GM12865 (cell line): ENCODE data around the gene DCAF5.
"Not testable (repeated sequence)": the region's sequence is repeated elsewhere in the genome, so short reads cannot be mapped to it uniquely, and the experiment has no call there.

Experiments used
- DNase-seq: peaks from one replicate; pipeline ENCODE4 v3.0.0; 2010; ENCODE audit warnings: low read depth
- H3K4me3 ChIP-seq: 2 replicates; pipeline ENCODE4 v1.5.1; 2011; ENCODE audit warnings: mild to moderate bottlenecking, low read depth, low read length, control low read depth
- TF ChIP-seq, protein P1 (sequence below): IDR thresholded peaks from 2 replicates; pipeline ENCODE4 v1.5.1; 2011; ENCODE audit warnings: low read length, control low read depth, low read depth, inconsistent platforms; ENCODE audit not compliant: insufficient read depth; ENCODE audit errors: missing control alignments

The DCAF5 gene

DNA sequence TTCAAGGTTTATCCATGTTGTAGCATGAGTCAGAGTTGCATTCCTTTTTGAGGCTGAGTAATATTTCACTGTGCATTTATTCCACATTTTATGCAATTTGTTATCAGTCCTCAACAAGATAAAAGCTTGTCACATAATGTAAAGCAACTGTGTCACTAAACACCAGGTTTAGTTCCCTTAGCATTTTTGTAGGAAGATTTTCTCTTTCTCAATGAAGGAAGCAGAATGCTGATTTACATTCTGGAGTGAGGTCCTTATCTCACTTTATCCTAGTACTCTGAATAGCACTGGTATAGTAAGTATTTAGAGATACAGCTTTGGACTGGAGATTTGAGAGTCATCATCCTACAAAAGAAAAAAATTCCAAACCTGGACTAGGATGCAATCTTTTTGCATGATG lies 28.6 kb upstream of the DCAF5 start:
- TF ChIP-seq, protein P1, sequence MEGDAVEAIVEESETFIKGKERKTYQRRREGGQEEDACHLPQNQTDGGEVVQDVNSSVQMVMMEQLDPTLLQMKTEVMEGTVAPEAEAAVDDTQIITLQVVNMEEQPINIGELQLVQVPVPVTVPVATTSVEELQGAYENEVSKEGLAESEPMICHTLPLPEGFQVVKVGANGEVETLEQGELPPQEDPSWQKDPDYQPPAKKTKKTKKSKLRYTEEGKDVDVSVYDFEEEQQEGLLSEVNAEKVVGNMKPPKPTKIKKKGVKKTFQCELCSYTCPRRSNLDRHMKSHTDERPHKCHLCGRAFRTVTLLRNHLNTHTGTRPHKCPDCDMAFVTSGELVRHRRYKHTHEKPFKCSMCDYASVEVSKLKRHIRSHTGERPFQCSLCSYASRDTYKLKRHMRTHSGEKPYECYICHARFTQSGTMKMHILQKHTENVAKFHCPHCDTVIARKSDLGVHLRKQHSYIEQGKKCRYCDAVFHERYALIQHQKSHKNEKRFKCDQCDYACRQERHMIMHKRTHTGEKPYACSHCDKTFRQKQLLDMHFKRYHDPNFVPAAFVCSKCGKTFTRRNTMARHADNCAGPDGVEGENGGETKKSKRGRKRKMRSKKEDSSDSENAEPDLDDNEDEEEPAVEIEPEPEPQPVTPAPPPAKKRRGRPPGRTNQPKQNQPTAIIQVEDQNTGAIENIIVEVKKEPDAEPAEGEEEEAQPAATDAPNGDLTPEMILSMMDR = no peak
- no peak for DNase-seq
- H3K4me3 ChIP-seq = no peak overlapping the region

DNA sequence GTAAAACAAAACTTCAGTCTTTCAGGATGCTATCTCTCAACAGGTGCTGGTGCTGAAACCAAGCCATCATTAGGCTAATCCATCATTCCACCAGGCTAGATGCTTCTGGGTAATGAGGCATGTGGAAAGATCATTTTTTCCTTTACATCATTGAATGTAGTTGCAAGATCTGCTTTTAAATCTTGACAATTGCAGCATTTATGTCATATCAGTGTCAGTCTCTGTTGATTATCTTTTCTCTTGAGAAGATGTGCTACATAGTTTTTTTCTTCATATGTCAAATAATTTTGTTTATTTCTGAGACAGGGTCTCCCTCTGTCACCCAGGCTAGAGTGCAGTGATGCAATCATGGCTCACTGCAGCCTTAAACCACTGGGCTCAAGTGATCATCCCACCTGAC lies 22.2 kb upstream of the DCAF5 start:
- no peak for DNase-seq
- TF ChIP-seq, protein P1 = no peak
- H3K4me3 ChIP-seq = no peak overlapping the region

DNA sequence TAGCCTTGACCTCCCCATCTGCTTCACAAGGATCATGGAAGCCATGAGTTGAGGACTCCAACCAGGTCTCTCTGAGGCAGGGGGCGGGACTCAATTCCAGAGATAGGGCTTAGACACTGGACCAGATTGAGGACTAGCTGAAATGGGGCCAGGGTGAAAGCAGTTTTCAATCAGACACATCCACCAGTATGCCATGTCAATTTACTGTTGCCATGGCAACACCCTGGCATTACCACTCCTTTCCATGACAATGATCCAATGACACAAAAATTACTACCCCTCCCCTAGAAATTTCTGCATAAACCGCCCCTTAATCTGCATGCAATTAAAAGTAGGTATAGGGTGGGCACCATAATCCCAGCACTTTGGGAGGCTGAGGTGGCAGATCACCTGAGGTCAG lies 18.6 kb upstream of the DCAF5 start:
- no peak overlapping the region for H3K4me3 ChIP-seq
- no peak for DNase-seq
- TF ChIP-seq, protein P1 = no peak

DNA sequence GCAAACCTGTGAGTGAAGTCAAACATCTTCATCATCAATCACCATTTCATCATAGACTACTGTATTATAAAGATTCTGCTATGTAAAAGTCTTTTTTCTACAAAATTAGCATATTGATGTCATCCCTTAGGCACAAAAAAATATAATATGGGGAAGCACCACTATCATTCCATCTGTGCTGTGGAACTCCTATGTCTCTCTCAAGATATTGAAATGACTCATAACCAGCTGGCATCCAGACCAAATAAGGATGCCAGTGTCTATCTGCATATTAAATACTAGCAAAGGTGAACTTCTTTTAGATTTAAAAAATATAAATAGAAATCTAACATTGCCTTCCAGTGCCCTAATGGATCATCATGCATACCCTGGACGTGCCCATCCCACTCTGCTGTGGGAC lies 17.9 kb upstream of the DCAF5 start:
- H3K4me3 ChIP-seq = no peak overlapping the region
- TF ChIP-seq, protein P1 = no peak
- DNase-seq = no peak

DNA sequence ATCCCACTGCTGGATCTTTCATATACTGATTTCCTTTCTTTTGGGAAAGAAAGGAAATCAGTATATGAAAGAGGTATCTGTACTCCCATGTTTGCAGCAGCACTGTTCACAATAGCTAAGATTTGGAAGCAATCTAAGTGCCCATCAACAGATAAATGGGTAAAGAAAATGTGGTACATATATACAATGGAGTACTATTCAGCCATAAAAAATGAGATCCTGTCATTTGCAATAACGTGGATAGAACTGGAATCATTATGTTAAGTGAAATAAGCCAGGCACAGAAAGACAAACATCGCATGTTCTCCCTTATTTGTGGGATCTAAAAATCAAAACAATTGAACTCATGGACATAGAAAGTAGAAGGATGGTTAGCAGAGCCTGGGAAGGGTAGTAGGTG lies 12.9 kb upstream of the DCAF5 start:
- not testable (repeated sequence) for H3K4me3 ChIP-seq, DNase-seq

DNA sequence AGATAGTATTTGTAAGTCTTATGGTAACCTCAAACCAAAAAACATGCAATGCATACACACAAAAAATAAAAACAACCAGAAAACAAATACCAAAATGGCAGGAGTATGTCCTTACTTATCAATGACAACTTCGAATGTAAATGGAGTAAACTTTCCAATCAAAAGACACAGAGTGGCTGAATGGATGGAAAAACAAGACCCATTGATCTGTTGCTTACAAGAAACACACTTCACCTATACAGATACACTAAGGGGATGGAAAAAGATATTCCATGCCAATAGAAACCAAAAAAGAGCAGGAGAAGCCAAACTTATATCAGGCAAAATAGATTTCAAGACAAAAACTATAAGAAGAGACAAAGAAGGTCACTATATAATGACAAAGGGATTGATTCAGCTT lies 8.7 kb upstream of the DCAF5 start:
- H3K4me3 ChIP-seq = no peak overlapping the region
- no peak for DNase-seq
- TF ChIP-seq, protein P1 = no peak

DNA sequence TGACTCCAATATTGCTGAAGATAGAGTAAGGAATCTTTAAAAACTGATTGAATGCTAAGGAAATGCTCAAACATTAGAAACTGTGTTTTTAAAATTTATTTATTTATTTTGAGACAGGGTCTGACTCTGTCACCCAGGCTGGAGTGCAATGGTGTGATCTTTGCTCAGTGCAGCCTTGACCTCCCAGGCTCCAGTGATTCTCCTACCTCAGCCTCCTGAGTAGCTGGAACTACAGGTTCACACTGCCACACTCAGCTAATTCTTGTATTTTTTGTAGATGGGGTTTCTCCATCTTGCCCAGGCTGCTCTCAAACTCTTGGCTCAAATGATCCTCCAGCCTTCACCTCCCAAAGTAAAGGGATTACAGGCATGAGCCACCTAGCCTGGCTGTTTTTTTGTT lies 3.3 kb upstream of the DCAF5 start:
- DNase-seq = no peak
- no peak overlapping the region for H3K4me3 ChIP-seq
- TF ChIP-seq, protein P1 = no peak

DNA sequence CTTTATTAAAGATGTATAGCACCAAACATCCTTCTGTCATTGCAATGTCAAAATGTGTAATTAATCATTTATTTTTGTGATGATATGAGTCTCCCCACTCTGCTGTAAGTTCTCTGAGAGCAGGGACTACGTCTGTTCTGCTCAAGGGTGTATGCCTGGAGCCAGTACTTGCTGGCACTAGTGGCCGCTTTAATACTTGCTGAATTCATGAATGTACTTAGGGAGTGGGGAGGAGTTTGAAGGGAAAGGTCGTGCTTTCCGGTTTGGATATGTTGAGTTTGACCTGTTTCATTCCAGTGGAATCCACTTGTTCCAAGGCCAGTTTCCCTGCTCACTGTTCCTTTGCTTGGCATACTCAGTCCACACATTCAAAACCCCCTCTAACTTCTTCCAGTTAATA lies 1.9 kb upstream of the DCAF5 start:
- DNase-seq = peak; percentile 13
- no peak overlapping the region for H3K4me3 ChIP-seq
- TF ChIP-seq, protein P1 = no peak
